NCI-H524 treated with DMSO at 0.1 percent for 48 hours (cell line): ENCODE results near the gene DNM3.

Experiments used
- DNase-seq: peaks from one replicate; lab custom pipeline; 2025; lab: John Stamatoyannopoulos, UW

Gene DNM3

DNA sequence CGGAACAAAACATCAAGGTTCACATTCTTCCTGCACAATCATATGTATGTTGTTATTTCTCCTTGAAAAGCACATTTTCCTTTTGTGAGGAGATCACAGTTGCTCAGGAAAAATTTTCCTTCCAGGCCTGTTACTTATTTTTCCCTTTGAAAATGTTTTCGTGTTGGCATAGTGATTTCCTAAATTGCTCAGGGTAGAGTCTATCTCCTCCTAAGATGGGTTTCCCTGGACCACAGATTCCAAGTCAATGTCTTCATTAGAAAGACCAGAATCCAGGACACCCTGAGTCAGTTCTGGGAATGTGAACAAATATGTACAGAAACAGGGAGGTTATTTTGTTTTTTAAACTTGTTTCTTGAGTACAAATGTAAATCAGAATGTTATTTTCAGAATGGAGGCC, 484.8 kb downstream of the DNM3 start:
- DNase-seq: no peak

- DNase-seq: no peak
These were observed 487.0 kb downstream of the DNM3 start for GRCh38 chr1:172328266-172328665.

DNA sequence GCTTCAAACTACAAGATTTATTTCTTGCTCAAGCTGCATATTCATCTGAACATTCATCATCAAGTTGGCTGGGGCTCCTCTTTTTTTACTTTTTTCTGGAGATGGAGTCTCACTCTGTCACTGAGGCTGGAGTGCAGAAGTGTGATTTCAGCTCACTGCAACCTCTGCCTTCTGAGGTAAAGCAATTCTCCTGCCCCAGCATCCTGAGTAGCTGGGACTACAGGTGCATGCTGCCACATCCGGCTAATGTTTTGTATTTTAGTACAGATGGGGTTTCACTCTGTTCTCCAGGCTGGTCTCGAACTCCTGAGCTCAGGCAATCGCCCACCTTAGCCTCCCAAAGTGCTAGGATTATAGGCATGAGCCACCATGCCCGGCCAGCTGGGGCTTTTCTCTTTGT, 490.9 kb downstream of the DNM3 start:
- no peak for DNase-seq

DNA sequence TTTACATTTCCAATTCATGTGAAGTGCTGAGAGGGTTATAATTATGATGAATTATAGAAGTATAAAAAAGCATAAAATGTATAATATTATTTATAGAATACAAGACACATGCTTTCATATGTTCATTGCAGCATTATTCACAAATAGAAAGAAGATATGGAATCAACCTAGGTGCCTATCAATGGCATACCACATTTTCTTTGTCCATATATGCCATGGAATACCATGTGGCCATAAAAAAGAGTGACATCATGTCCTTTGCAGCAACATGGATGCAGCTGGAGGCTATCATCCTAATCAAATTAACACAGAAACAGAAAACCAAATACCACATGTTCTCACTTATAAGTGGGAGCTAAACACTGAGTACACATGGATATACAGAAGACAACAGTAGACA, 494.1 kb downstream of the DNM3 start:
- DNase-seq: no peak

- DNase-seq: no peak
These were observed 497.0 kb downstream of the DNM3 start for GRCh38 chr1:172338295-172338735.

GRCh38 chr1:172339842-172340241, 498.5 kb downstream of the DNM3 start:
- DNase-seq: no peak

DNA sequence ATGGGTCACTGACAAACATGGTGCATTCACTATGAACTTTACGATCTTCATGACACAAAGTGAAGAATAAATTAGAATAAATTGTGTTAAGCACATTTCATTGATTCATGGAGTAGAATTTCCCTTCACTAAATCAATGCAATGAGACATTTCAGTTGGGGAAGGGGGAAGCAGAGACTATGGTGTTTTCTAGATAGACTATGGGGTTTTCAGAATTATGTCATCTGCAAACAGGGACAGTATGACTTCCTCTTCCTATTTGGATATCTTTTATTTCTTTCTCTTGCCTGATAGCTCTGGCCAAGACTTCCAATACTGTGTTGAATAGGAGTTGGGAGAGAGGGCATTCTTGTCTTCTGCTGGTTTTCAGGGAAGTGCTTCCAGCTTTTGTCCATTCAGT, 499.2 kb downstream of the DNM3 start:
- DNase-seq: no peak

DNA sequence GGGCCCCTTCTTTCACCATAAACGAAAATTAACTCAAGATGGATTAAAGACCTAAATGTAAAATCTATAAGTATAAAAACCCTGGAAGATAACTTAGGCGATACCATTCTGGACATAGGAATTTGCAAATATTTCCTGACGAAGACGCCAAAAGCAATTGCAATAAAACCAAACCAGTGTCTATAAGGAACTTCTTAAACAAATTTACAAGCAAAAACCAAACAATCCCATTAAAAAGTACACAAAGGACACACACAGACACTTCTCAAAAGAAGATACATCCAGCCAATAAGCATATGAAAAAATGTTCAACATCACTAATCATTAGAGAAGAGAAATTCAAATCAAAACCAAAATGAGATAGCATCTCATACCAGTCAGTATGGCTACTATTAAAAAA, 500.4 kb downstream of the DNM3 start:
- no peak for DNase-seq

DNA sequence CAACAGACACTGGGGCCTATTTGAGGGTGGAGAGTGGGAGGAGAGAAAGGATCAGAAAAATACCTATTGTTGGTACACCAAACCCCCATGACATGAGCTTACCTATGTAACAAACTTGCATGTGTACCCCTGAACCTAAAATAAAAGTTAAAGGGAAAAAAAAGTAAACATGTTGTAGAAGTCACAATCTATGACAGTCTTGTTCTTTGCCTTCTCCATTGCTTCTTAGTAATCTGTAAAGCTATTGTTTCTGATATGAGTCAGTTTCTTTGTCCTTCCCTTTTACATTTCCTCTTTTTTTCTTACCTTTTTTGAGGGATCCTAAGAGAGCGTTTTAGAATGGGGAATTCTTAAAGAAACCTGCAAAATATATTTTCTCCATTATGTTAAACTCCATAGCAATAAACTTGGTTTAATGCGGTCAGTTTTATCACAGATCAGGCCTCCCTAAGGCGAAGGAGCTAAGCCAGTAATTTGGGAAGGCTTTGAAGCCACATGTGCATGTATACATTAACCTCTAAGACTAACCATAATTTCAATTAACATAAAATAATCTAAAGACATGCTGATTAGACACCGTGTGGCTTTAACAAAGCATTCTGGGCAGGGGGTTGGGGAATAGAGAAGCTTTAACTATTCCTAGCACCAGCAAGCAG, 501.4 kb downstream of the DNM3 start:
- no peak for DNase-seq

DNA sequence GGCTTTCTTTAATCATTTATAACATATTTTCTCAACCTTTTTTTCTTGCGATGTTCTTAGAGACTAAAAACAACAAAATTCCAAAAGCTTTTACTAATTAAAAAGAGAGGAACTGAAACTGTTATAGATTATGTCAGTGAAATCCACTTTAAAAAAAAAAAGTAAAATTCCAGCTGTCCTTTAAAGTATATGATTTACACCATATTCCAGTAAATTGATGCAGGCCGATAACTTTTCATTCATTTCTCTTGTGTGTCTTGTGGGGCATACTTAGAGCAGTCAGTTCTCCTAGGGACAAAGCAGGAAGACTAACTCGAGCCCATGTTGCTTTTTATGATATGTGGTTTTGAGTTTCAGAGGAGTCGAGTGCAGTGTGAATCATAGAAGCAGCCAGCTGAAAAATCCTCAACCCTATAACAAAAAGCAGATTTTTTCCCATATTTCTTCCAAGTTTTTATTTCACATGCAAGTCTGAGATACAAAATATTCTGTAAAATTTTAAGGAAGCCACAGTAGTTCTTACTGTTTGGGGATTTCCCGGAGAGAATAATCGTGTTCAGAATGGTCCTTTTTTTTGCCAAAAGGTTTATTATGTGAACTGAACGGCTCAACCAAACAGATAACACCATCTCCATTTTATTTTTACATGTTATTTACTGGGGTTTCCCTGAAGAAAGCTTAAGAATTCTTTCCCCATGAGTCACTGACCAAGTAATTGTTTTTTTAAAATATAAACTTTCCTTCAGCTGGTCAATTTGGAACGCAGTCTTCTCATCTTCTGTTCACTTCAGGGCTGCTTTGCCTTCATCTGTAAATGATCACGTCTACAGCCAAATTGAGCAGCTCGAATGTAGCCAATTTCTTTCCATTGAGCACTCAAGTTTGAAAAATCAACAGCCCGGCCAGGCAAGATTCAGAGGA, 502.2 kb downstream of the DNM3 start:
- no peak for DNase-seq

DNA sequence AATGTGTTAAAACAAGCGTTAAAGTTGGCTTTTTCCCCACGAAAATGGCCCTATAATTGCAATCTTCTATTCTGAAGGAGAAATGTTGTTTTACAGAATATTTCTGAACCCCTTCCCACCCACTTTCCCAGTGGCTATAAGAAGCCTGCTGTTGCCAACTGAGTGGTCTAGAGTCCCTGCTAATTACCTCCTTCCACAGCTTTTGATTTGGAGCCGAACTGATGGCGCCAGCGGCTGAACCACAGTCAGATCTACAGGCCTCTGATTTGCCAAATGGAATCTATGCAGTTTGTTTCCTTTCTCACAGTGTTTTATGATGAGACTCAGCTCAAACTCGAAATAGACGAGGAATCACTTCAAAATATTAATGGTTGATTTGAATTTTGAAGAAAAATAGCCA, 503.1 kb downstream of the DNM3 start:
- no peak for DNase-seq

DNA sequence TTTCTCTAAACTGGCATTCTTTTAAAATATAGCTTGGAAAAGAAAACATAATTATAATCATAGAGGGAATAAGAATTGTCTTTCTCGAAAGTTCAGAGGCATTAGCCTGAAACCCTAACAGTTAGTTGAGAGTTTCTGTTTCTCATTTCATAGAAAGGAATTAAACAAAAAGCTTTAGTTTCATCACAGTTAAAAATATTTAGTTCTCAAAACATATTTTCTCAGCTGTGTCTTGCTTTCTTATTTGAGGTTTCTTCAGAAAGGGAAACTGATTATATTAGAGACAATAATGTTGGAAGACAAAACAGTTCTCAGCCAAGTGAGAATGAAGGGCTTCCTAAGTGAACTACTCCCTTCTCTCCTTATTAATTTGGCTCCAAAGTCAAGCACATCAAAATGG, 503.8 kb downstream of the DNM3 start:
- no peak for DNase-seq

GRCh38 chr1:172347416-172347815, 506.1 kb downstream of the DNM3 start:
- no peak for DNase-seq

DNA sequence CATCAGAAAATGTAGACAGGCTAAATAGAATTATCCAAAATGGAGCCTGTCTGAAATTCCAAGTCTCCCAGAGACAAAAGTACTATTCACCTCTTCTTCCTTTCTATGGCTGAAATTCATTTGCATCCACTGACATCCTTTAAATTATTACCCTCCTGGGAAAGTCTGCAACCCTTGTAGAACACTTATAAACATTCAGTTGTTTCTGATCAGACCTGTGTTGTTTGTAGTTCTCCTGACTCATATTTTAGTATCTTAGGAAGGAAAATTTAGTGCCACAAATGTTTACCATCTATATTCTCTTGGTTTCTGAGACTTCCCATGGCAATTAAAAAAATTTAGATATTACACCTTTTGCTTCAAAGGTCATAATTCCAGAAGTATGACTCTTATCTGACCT, 509.6 kb downstream of the DNM3 start:
- no peak for DNase-seq

DNA sequence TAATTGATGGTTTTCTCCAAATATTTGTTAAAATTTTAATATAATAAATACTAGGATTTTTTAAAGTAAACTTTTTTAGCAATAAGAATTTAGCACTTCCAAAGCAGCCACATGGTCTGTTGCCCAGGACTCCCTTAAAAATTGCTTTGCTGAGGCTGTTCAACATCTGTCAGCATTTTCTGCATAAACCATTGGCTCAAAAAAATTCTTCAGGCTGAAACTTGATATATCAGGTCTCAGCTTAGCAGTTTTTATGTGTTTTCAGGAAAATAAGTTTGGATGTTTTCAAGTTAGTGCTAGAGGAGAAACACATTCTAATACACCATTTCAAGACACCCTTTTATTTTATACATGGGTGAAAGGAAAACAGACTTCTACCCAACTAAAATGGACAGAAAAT, 510.0 kb downstream of the DNM3 start:
- DNase-seq: no peak

GRCh38 chr1:172351754-172352161, 510.5 kb downstream of the DNM3 start:
- no peak for DNase-seq

GRCh38 chr1:172352435-172352834, 511.1 kb downstream of the DNM3 start:
- no peak for DNase-seq

DNA sequence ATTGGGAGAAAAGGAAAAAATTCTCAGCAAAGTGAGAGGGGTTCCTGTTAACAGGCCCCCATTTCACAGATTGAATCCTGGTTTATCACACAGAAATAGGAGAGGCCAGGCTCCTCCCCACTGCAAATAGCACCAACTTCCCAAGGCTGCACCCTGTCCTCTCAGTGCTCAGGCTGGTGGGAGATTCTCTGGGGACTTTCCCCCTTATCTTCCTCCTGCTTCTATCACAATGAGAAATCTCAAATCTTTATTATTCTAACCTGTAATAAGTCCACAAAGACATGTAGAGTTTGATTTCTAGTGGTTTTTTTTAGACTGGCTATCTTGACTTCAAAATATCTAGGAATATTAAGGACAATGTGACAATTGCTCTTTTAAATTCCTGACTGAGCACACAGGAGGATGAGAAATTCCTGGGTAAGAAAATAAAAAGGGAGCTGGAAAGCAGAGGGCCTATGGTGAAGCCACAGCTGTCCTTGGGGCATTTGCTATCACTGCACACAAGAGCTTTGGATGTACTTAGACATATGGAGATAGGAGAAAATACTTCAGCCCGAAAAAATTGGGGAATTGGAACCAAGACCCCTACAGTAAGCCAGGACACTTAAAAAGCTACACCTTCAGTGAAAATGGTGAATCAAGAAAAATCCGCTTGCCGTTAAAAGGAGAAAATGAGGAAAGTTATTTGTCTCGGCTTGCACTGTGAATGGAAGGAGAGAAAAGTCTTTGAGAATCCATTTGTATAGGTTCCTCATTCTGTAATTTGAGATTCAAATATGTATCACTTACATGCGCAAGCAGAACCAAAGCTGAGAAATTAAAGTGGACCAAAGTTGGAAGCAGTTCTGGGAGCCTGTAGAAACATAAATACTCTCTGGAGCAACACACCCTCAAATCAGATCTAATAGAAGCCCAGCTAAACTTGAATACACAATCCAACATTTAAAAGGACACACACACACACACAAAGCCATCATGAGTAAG, 513.3 kb downstream of the DNM3 start:
- no peak for DNase-seq

GRCh38 chr1:172356620-172357019, 515.3 kb downstream of the DNM3 start:
- no peak for DNase-seq

GRCh38 chr1:172357753-172358385, 516.6 kb downstream of the DNM3 start:
- DNase-seq: no peak

DNA sequence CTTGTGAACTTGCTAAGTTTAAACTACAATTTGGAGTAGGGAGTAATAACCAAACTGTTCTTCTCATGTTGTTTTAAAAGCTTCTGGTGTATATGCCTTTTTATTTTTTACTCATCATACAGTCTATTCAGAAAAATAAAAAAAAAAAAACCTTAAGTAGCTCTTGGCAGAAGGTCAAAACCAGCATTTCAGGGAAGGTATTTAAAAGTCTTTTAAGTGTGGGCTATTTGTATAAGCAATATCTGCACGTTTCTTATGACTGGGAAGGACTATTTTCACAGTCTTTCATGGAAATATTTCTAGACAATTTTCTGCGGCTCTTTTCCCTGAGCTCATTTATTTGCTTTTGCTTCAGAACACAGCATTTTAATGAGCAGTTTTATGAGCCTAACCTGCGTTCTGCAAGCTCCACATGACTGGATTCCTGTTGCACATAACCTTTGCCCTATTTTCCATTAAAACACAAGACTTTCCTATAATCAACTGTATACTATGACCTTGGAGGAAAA, 518.2 kb downstream of the DNM3 start:
- DNase-seq: no peak

DNA sequence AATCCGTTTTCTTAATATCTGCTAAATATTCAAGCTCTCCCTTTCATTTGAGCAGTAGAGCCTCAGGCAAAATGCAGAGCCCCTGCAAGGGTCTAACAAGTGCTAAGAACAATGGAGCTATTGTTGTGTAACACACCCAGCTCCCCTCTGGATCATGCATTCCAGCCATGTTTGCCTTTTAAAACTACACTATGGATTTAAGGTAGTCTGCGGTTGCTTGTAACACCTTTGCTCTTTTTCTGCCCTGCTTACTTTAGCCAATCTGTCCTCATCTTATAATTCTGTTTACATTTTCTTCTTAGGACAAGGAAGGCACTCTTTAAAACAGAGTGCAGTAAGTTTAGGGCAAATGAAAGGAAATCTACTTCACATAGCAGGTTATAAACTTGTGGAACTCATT, 519.2 kb downstream of the DNM3 start:
- DNase-seq: no peak
